Measurements from ENCODE around the gene OR4M1.
"Not testable (repeated sequence)": the region's sequence is repeated elsewhere in the genome, so short reads cannot be mapped to it uniquely, and the experiment has no call there.

OR4M1 gene

GRCh38 chr14:19773204-19773603, at the start of gene OR4M1:
TSS of gene OR4M1 (plus strand) at chr14:19773504. CDS start at chr14:19780323, 6,819 bp downstream.
- DNase-seq, result not testable (repeated sequence)

GRCh38 chr14:19729359-19729758, 43.9 kb upstream of the OR4M1 start:
- DNase-seq, result no peak

GRCh38 chr14:19729763-19730162, 43.5 kb upstream of the OR4M1 start:
- no peak for DNase-seq

- DNase-seq, result not testable (repeated sequence)
Measured at GRCh38 chr14:19733893-19734292, 39.4 kb upstream of the OR4M1 start.

GRCh38 chr14:19743256-19743655, 30.0 kb upstream of the OR4M1 start, which contains the start of gene OR4Q3:
TSS of gene OR4Q3 (plus strand) at chr14:19743571.
- DNase-seq, result no peak

- DNase-seq, result not testable (repeated sequence)
Measured at GRCh38 chr14:19752316-19752715, 21.0 kb upstream of the OR4M1 start.

GRCh38 chr14:19754172-19754571, 19.1 kb upstream of the OR4M1 start:
- no peak for DNase-seq

- DNase-seq, result not testable (repeated sequence)
Measured at GRCh38 chr14:19771491-19771890, 1.8 kb upstream of the OR4M1 start.

GRCh38 chr14:19771895-19772430, 1.3 kb upstream of the OR4M1 start:
- no peak for DNase-seq

- DNase-seq, result not testable (repeated sequence)
Measured at GRCh38 chr14:19772454-19772853, 850 bp upstream of the OR4M1 start.

GRCh38 chr14:19775587-19775986, 2.3 kb downstream of the OR4M1 start:
- DNase-seq, result no peak

- DNase-seq, result not testable (repeated sequence)
Measured at GRCh38 chr14:19785848-19786247, 12.5 kb downstream of the OR4M1 start.

- DNase-seq, result not testable (repeated sequence)
Measured at GRCh38 chr14:19787318-19787717, 14.0 kb downstream of the OR4M1 start.

GRCh38 chr14:19788150-19788549, 14.8 kb downstream of the OR4M1 start:
- not testable (repeated sequence) for DNase-seq

GRCh38 chr14:19796520-19797108, 23.3 kb downstream of the OR4M1 start:
- DNase-seq, result not testable (repeated sequence)

GRCh38 chr14:19799880-19800279, 26.6 kb downstream of the OR4M1 start:
- DNase-seq, result no peak

- peak; percentile 20 for DNase-seq
Measured at GRCh38 chr14:19800282-19801117, 27.2 kb downstream of the OR4M1 start.

- DNase-seq, result no peak
Measured at GRCh38 chr14:19801118-19801464, 27.8 kb downstream of the OR4M1 start.

GRCh38 chr14:19803470-19803869, 30.2 kb downstream of the OR4M1 start, which contains the start of gene OR4N2:
TSS of gene OR4N2 (plus strand) at chr14:19803770. CDS start at chr14:19827449, 23,679 bp downstream.
- DNase-seq, result not testable (repeated sequence)

GRCh38 chr14:19813171-19813920, 40.0 kb downstream of the OR4M1 start:
- not testable (repeated sequence) for DNase-seq

- DNase-seq, result not testable (repeated sequence)
Measured at GRCh38 chr14:19819879-19820278, 46.6 kb downstream of the OR4M1 start.

- DNase-seq, result not testable (repeated sequence)
Measured at GRCh38 chr14:19821016-19821415, 47.7 kb downstream of the OR4M1 start.

GRCh38 chr14:19823178-19823577, 49.9 kb downstream of the OR4M1 start:
- DNase-seq, result no peak
